HG03457 (cell line): Measurements from ENCODE around the gene DICER1.

Source experiments
- ATAC-seq: cut with Tn5 transposase; IDR thresholded peaks from one replicate; pipeline ENCODE4 v1.9.1; 2021; ENCODE audit warnings: moderate number of reproducible peaks; ENCODE audit not compliant: unreplicated experiment

The DICER1 gene

DNA sequence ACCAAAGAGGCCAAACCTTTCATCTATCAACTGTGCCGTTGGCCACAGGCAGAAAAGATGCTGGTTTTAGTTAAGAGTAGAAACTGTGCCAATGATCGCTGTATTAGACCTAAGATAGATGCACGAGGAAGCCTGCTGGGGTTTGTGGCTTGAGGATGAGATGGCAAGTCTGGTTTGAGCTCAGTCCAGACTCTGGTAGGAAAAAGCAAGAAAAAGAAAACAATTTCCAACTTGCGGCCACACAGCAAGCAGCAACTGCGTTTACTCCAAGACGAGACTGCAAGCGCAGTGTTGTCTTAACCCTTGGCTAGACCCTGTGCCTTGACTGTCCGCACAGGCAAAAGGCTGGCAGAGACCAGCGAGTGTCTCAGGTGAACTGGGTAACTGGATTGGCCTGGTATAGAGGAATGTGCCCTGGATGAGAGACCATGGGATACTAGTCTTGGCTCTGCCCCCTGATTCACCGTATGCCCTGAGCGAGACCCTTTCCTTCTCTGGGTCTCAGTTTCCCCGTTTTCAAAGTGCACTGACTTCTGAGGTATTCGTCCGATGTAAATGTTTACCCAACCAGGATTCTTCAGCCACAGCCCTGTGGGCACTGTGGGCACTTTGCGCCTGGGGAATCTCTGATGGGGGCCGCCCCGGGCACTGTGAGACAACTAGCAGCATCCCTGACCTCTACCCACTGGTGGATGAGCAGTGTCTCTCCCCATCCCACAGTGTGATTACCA, 113.4 kb downstream of the DICER1 start:
- ATAC-seq: no peak

DNA sequence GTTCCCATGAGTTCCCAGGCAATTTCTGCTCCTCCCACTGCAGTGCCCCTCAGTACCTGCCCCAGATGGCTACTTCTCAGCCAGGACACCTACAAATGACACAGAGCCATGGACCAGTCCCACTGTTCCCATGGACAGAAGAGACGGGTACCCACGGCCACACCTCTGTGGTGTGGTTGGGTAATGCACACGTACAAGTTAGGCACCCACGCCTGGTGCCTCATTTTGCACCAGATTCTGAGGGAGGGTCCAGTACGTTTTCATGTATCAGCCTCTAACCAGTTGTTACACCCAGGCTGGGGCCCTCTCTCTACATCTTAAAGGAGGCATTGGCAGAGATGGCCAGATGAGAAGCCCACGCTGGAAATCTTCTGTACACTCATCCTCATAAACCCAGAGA, 114.0 kb downstream of the DICER1 start:
- no peak for ATAC-seq

DNA sequence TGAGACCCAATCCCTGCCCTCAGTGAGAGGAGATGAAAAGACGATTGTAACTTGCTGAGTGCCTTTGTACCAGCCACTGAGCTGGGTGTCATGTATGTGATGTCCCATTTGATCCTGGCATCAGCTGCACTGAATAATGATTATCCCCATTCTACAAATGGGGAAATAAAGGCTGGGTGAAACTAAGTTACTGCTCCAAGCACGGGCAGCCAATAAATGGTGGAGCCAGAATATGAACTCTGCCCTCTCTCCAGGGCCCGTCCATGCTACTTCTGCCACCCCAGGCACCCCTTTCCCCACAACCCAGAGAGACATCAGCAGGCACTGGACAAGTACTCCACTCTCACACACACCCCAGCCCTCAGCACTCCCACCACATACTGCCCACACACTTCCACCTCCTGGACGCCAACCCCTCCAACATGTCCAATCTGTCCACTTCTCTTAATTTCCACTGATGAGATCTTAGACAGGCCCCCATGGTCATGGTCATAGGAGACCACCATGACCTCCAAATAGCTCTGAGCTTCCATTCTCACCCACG, 115.8 kb downstream of the DICER1 start:
- ATAC-seq: no peak

DNA sequence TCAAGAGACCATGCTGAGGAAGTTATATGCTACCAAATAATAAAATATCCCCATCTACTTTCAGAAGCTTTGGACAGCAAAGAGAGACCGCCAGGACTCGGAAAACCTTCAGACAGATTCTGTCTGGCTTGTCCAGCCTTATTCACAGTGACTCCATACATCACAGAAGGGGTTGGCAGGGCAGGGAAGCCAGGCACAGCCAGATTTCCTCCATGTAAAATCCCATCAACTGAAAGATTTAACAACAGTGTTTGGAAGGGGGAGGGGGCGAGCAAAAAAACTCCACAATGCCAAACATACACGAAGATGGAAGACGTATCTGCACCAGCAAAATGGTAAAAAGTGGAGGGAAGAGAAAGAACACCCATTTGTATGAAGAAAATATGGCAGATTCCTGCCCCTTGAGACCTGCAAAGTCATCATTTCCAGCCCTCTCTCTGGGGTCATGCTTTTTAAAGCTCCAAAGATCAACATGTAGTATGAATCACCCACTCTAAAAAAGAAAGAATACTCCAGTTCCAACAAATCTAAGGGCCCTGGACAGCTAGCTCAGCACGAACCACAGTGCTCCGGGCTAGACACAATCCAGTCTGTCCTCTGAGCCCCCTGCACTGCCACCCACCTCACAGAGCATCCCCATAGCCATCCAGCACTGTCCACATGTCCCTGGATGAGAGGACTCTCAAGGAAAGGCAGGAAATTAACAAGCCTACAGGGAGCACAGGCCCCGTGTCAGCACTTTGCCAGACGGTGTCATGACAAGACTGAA, 116.4 kb downstream of the DICER1 start:
- no peak for ATAC-seq

DNA sequence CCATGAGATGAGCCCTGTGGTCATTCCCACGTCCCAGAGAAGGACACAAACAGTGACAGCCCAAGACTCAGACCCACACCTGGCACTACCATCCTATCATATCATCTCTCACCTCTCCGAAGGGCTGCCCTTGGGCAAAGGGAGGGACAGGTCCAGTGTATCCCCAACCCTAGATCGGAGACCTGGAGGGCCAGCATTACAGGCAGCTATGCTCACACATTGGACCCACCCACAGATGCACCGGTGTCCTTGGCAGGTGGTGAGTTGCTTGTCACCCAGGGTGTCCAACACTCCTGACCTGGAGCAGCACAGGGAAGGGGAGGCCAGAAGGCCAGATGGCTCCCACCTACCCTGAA, 117.4 kb downstream of the DICER1 start:
- ATAC-seq: no peak

DNA sequence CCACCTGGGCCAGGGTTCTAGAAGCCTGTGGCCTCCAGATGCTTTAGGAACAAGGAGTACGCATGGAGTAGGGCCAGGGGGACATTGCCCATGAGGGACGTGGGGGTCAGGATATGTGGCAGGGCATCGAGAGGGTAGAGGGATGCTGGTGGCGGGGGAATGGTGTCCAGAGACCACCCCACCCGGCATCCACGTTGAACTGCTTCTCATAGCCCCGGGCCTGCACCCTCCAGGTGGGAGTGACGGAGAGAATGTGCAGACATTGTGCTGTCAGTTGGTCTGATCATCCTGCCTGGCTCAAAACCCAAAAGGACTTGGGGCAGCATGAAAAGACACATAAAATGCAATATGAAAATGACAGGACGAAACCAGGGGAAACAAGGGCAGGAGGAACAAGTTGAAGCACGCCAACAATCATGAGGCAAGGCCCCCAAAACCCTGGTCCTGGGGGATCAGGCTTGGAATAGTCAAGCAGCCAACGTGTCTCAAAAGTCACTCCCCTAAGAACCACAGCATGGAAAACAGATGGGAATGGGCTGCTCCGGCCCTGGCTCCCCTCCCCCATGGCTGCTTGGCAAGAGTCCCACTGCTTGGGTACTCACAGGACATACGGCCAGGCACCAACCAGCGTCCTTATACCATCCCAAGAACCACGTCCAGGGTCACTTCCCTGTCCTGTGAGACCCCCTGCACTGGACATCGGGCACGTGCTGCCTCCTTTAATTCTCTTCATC, 117.9 kb downstream of the DICER1 start:
- ATAC-seq: no peak

DNA sequence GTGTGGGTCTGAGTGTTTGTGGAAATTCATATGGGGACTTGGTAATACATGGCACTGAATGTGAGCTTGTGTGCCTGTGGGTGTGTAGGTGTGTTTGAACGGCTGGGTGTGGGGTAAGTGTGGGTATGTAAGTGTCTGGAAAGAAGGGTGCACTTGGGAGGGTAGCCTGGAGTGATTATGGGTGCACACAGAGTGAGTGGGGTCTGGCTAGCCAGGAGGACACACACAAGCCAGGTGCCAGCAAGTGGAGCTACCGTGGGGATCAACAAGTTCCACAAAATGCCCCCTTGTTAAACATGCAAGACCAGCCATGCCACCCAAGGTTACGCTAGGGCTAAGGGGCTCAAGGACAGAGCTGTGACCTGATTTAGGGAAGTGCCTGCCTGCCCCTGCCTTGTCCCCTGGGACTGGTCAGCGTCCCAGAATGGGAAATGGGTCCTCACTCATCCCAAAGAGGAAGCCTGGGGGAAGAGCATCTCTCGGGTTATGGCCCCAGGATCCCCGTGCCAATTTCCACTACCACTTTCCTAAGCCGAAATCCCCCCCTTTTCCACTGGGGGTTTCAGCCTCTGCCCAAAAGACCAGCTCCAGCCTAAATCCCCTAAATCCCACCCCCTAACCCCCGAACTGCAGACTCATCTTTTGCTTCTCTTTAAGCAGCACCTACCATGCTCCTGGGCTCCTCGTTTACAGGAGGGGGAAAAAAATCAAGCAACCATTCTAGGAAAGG, 118.6 kb downstream of the DICER1 start:
- no peak for ATAC-seq

DNA sequence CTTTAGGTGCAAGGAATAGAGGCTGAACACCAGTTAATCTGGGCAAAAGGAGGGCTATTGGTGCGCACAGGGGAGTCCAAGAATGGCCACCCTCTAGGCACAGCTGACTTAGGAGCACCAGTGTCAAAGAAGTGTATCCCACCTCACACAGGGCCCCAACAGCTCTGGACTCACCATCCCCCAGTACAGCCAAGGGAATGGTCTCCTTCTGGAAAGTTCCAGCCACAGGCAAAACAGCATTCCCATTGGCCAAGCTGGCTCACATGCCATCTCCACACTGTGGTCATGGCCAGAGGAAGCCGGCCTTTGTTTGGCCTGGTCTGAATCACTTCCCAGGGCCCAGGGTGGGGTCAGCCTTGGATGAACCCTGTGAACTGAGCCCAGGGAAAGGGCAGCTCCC, 120.1 kb downstream of the DICER1 start:
- ATAC-seq: no peak
